DND-41 (cell line): ENCODE results near the gene SVIL.

Experiments used
- ATAC-seq: fragments of 200-7000 bp; cut with Tn5 transposase; 3 replicates; pipeline ENCODE4 v1.9.1; 2021; ENCODE audit warnings: low read depth; ENCODE audit not compliant: insufficient read depth
- DNase-seq: peaks from one replicate; pipeline ENCODE4 v3.0.0-alpha.2; 2020
- H2AFZ ChIP-seq: 2 replicates; pipeline ENCODE4 v1.6.0; 2012; ENCODE audit warnings: low read depth, low read length
- H3K27ac ChIP-seq: 2 replicates; pipeline ENCODE4 v1.5.1; 2012; ENCODE audit warnings: low read length, inconsistent platforms
- H3K27me3 ChIP-seq: fragments of 200-600 bp; sonication (generic); 2 replicates; pipeline ENCODE4 v1.6.0; 2012; ENCODE audit warnings: low read length, mild to moderate bottlenecking, inconsistent platforms; ENCODE audit not compliant: insufficient read depth, poor library complexity
- H3K36me3 ChIP-seq: 2 replicates; pipeline ENCODE4 v1.5.1; 2012; ENCODE audit warnings: low read length, inconsistent platforms; ENCODE audit not compliant: insufficient read depth
- H3K4me1 ChIP-seq: 2 replicates; pipeline ENCODE4 v1.5.1; 2012; ENCODE audit warnings: mild to moderate bottlenecking, low read length; ENCODE audit not compliant: insufficient read depth
- H3K4me2 ChIP-seq: 2 replicates; pipeline ENCODE4 v1.6.0; 2012; ENCODE audit warnings: mild to moderate bottlenecking, moderate library complexity, low read length, inconsistent platforms; ENCODE audit not compliant: insufficient read depth
- H3K4me3 ChIP-seq, 2 experiments: fragments of 200-600 bp in 1 of 2; shearing (Covaris generic) in 1 of 2; 2 replicates each; pipeline ENCODE4 v1.5.1; 2012 to 2016; ENCODE audit warnings: inconsistent platforms in 2 of 2, low read length in 2 of 2, mild to moderate bottlenecking in 2 of 2, low read depth in 1 of 2, moderate library complexity in 1 of 2
- H3K79me2 ChIP-seq: 2 replicates; pipeline ENCODE4 v1.6.0; 2012; ENCODE audit warnings: low read length, inconsistent platforms; ENCODE audit not compliant: insufficient read depth
- H3K9ac ChIP-seq: 2 replicates; pipeline ENCODE4 v1.6.0; 2012; ENCODE audit warnings: low read depth, mild to moderate bottlenecking, inconsistent platforms, low read length, moderate library complexity
- H3K9me3 ChIP-seq: 2 replicates; pipeline ENCODE4 v1.5.1; 2012; ENCODE audit warnings: low read length, moderate library complexity, mild to moderate bottlenecking, inconsistent platforms; ENCODE audit not compliant: insufficient read depth, severe bottlenecking
- H4K20me1 ChIP-seq: 2 replicates; pipeline ENCODE4 v1.6.0; 2012; ENCODE audit warnings: low read length; ENCODE audit not compliant: insufficient read depth
- EZH2 ChIP-seq: IDR thresholded peaks from 3 replicates; pipeline ENCODE4 v1.6.1; 2012; ENCODE audit warnings: borderline replicate concordance, low read depth, mild to moderate bottlenecking, moderate library complexity, low read length, inconsistent platforms; ENCODE audit not compliant: severe bottlenecking
- TF ChIP-seq, protein P1 (sequence below): IDR thresholded peaks from 2 replicates; pipeline ENCODE4 v1.5.1; 2012; ENCODE audit warnings: borderline replicate concordance, low read length, moderate library complexity, mild to moderate bottlenecking; ENCODE audit not compliant: poor library complexity, severe bottlenecking; ENCODE audit errors: extremely low read depth

Gene SVIL

DNA sequence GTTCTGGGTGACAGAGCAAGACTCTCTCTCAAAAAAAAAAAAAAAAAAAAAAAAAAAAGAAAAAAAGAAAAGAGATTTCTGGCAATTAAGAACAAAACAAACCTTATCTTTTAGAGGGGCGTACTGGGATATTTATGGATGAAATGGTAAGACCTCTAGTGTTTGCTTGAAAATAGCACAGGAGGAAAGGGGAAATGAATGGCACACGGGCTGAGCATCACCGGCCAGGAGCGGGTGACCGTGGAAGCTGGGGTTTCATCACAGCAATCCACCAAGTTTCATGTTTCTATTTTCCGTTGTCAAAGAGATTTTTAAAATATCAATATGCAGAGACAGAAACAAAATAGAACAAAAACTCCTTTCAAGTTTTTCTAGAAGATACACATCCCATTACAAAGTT, 105.6 kb downstream of the SVIL start:
- Histone ChIP-seq H3K4me2 (no peak overlapping the region), H3K27me3 (no peaks in the 10 kb centered on the region), H2AFZ (no peak overlapping the region), H3K4me3 (no peak overlapping the region), H3K9me3 (no peaks in the 10 kb centered on the region), H3K9ac (no peak overlapping the region), H3K4me1 (no peaks in the 10 kb centered on the region), H3K36me3 (peaks cover 45% of the 10 kb centered on the region), H3K27ac (no peak overlapping the region), H3K79me2 (no peaks in the 10 kb centered on the region), H4K20me1 (peaks cover 6% of the 10 kb centered on the region; the same call in 1 of the 2 replicates)
- ATAC-seq (no peak), DNase-seq (no peak)
- TF ChIP-seq EZH2, result no peak
- TF ChIP-seq, protein P1, sequence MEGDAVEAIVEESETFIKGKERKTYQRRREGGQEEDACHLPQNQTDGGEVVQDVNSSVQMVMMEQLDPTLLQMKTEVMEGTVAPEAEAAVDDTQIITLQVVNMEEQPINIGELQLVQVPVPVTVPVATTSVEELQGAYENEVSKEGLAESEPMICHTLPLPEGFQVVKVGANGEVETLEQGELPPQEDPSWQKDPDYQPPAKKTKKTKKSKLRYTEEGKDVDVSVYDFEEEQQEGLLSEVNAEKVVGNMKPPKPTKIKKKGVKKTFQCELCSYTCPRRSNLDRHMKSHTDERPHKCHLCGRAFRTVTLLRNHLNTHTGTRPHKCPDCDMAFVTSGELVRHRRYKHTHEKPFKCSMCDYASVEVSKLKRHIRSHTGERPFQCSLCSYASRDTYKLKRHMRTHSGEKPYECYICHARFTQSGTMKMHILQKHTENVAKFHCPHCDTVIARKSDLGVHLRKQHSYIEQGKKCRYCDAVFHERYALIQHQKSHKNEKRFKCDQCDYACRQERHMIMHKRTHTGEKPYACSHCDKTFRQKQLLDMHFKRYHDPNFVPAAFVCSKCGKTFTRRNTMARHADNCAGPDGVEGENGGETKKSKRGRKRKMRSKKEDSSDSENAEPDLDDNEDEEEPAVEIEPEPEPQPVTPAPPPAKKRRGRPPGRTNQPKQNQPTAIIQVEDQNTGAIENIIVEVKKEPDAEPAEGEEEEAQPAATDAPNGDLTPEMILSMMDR, result no peak

DNA sequence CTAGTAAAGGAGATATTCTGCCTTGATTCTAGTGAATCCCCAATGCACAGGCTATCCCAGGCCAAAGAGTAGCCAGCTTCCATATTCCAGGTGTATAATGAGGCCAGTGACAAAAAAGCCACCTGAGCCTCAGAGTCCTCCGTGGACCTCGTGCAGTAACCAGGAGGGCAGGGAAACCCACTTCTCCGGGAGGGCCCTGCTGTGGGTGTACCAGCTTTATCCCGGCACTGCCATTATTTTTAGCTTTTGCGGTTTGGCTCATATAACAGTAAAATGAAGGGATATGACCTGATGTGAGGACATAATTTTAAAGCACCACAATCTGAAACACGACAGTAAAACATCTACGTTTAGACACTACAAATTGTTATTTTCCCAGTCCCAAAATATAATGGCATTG, 109.0 kb downstream of the SVIL start:
- Histone ChIP-seq H3K9me3 (no peaks in the 10 kb centered on the region), H3K27me3 (no peaks in the 10 kb centered on the region), H3K36me3 (peaks cover 63% of the 10 kb centered on the region), H3K4me2 (no peak overlapping the region), H3K4me1 (no peaks in the 10 kb centered on the region), H3K79me2 (no peaks in the 10 kb centered on the region), H3K9ac (no peak overlapping the region), H4K20me1 (no peaks in the 10 kb centered on the region), H3K4me3 (no peak overlapping the region), H3K27ac (no peak overlapping the region), H2AFZ (no peak overlapping the region)
- ATAC-seq (no peak), DNase-seq (no peak)
- TF ChIP-seq EZH2, result no peak
- TF ChIP-seq, protein P1, result no peak

DNA sequence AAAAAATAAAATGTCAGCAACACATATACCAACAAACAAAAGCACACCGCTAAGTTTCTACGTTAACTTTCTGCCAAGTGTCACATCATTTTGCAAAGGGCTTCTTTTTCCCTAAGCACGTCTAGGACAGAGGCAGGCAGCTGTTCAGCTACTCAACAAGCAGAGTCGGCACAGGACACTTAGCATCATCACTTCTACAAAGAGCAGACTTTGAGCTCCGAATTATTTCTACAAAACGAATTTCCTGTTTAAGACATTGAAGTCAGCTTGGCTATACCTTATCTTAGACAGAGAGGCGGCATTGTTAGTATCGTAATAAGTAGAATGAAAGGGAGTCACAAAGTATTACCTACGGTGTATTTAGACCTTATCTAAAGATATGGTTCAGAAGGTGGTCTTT, 110.1 kb downstream of the SVIL start:
- peaks cover 67% of the 10 kb centered on the region for H3K36me3 ChIP-seq
- no peak overlapping the region for H2AFZ ChIP-seq
- no peaks in the 10 kb centered on the region for H4K20me1 ChIP-seq
- no peak overlapping the region for H3K9ac ChIP-seq
- TF ChIP-seq, protein P1, result no peak
- TF ChIP-seq EZH2, result no peak
- H3K4me2 ChIP-seq, result no peak overlapping the region
- H3K4me1 ChIP-seq, result no peaks in the 10 kb centered on the region
- H3K9me3 ChIP-seq, result no peaks in the 10 kb centered on the region
- H3K27me3 ChIP-seq, result no peaks in the 10 kb centered on the region
- no peak overlapping the region for H3K4me3 ChIP-seq
- no peak for ATAC-seq
- DNase-seq, result no peak
- H3K79me2 ChIP-seq, result no peaks in the 10 kb centered on the region
- H3K27ac ChIP-seq, result no peak overlapping the region

DNA sequence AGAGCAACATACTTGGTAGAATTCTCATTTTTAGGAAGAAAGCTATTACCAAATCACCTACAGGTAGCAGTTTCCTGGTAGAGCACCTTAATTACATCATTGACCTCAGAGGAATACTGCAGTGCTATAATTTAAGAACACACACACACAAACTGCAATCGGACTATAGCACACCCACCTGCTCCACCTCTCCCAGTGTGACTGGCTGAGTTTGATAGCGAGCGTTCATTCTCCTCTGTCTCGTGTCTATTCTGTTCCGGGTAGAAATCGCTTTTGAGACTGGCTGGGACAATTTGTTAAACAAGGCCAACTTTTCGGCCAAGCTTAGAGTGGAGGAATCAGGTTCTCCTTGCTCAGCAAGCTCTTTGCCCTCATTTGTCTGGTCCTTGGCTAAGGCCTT, 110.5 kb downstream of the SVIL start:
- Histone ChIP-seq H3K4me1 (no peaks in the 10 kb centered on the region), H2AFZ (no peak overlapping the region), H3K9ac (no peak overlapping the region), H3K27ac (no peak overlapping the region), H3K4me2 (no peak overlapping the region), H3K4me3 (no peak overlapping the region), H3K9me3 (no peaks in the 10 kb centered on the region), H3K79me2 (no peaks in the 10 kb centered on the region), H3K27me3 (no peaks in the 10 kb centered on the region), H3K36me3 (peaks cover 65% of the 10 kb centered on the region), H4K20me1 (no peaks in the 10 kb centered on the region)
- TF ChIP-seq EZH2, result no peak
- TF ChIP-seq, protein P1, result no peak
- ATAC-seq (no peak), DNase-seq (no peak)
